HG03575 (cell line): ENCODE results near the gene AK4.
"Not testable (repeated sequence)": the region's sequence is repeated elsewhere in the genome, so short reads cannot be mapped to it uniquely, and the experiment has no call there.

ENCODE experiments used
- ATAC-seq: cut with Tn5 transposase; IDR thresholded peaks from one replicate; pipeline ENCODE4 v1.9.1; 2021; ENCODE audit not compliant: unreplicated experiment, insufficient number of reproducible peaks, low FRiP score; ENCODE audit errors: extremely low read depth

Gene AK4

GRCh38 chr1:65149351-65150107 lies 1.5 kb downstream of the AK4 start:
- ATAC-seq: no peak

GRCh38 chr1:65150108-65150463 lies 2.1 kb downstream of the AK4 start:
- no peak for ATAC-seq

- no peak for ATAC-seq
Observed at GRCh38 chr1:65150583-65151263, 2.7 kb downstream of the AK4 start.

GRCh38 chr1:65151641-65152040 lies 3.6 kb downstream of the AK4 start:
- no peak for ATAC-seq

- no peak for ATAC-seq
Observed at GRCh38 chr1:65153635-65154034, 5.6 kb downstream of the AK4 start.

DNA sequence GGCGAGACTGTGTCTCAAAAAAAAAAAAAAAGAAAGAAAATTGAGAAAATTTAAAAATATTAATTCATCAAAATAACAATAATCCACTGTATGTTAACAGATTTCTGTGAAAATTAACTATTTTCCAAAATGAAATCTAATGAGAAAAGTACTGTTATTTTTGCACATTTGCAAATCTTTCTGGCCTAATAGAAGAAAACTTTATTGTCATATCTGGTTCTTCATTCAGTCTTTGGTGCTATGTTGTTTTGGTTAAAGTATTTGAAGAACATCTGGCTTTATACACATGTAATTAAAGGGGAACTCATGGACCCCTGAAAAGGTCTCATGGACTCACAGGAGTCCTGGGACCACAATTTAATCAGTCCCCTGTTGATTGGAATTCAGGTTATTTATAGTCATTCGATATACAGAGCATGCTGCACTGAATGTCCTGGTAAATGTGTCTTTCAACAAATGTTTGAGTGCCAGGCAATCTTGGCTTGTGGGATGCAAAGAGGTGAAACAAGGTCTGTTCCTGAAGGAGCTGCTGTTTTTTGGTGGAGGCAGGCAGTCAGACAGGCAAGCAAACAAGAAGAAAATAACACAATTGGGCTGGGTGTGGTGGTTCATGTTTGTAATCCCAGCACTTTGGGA lies 9.0 kb downstream of the AK4 start:
- no peak for ATAC-seq

- ATAC-seq: no peak
Observed at GRCh38 chr1:65157546-65157941, 9.5 kb downstream of the AK4 start.

GRCh38 chr1:65159291-65159688 lies 11.3 kb downstream of the AK4 start:
- ATAC-seq: not testable (repeated sequence)

- ATAC-seq: no peak
Observed at GRCh38 chr1:65159801-65160523, 12.0 kb downstream of the AK4 start.

- ATAC-seq: no peak
Observed at GRCh38 chr1:65163201-65163805, 15.3 kb downstream of the AK4 start.

DNA sequence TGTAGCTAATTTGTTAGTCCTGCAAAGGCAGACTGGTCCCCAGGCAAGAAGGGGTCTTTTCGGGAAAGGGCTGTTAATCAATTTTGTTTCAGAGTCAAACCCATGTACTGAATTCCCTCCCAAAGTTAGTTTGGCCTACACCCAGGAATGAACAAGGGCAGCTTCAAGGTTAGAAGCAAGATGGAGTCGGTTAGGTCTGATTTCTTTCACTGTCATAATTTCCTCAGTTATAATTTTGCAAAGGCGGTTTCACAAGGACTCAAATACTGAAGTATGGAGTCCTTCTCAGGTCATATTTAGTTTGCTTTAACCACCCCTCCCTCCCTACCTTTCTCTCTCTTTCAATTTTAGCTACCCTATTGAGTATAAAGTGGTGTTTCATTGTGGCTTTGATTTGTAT lies 16.1 kb downstream of the AK4 start:
- not testable (repeated sequence) for ATAC-seq

DNA sequence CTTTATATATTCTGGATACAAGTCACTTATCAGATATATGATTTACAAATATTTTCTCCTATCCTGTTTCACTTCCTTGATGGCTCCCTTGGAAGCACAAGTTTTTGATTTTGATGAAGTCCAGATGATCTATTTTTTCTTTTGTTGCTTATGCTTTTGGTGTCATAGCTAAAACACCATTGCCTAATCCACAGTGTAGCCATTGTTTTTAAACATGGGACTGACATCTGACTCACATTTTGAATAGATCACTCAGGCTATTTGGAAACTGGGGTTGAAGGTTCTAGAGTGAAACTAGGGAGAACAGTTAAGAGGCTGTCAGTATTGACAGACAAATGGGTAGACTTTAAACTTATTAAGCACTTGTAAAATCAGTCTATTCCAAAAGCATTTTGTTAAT lies 16.6 kb downstream of the AK4 start:
- ATAC-seq: no peak

- ATAC-seq: no peak
Observed at GRCh38 chr1:65165269-65165993, 17.4 kb downstream of the AK4 start.

DNA sequence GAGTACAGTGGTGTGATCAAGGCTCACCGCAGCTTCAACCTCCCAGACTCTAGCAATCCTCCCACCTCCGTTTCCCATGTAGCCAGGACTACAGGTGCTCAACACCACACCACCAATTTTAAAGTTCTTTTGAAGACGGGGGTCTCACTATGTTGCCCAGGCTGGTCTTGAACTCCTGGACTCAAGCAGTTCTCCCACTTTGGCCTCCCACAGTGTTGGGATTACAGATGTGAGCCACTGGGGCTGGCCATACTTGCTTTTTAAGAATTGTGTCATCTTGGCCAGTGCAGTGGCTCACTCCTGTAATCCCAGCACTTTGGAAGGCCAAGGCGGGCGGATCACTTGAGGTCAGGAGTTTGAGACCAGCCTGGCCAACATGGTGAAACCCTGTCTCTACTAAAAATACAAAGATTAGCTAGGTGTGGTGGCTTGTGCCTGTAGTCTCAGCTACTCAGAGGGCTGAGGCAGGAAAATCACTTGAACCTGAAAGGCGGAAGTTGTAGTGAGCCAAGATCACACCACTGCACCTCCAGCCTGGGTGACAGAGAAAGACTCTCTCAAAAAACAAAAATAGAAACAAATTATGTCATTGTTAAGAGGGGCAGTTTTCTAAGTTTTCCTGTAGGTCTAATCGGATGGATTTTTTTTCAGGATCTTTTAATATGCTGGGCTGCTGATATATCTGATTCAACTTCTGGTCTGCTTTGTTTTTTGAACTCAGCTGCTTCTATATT lies 18.7 kb downstream of the AK4 start:
- ATAC-seq: no peak

- no peak for ATAC-seq
Observed at GRCh38 chr1:65167586-65168242, 19.7 kb downstream of the AK4 start.

GRCh38 chr1:65168867-65169266 lies 20.9 kb downstream of the AK4 start:
- ATAC-seq: no peak

GRCh38 chr1:65170511-65171142 lies 22.6 kb downstream of the AK4 start:
- no peak for ATAC-seq
